Aorta (tissue), 5 donors: ENCODE measurements around the gene REXO4. TPM values are rescaled to one million over a fixed set of nuclear protein-coding genes. Genes with fewer than 3 reads are reported as not detected.

Experiments
- ATAC-seq: fragments of 200-7000 bp; cut with Tn5 transposase; one replicate; pipeline ENCODE4 v1.9.1; 2022; ENCODE audit warnings: moderate library complexity; ENCODE audit not compliant: low FRiP score
- DNase-seq, 2 donors: peaks; one replicate each; pipeline ENCODE4 v3.0.0-alpha.2; 2020
- H3K27ac ChIP-seq, 2 donors: one replicate each; pipeline ENCODE4 v1.5.1; 2013; ENCODE audit warnings: low read length in 2 of 2, mild to moderate bottlenecking in 2 of 2, moderate library complexity in 2 of 2, control low read depth in 1 of 2, inconsistent platforms in 1 of 2, low read depth in 1 of 2
- H3K27me3 ChIP-seq, 2 donors: one replicate each; pipeline ENCODE4 v1.6.1; 2013; ENCODE audit warnings: control low read depth in 1 of 2, low read length in 1 of 2, mild to moderate bottlenecking in 1 of 2, moderate library complexity in 1 of 2; ENCODE audit not compliant: insufficient read depth in 2 of 2, control insufficient read depth in 1 of 2
- H3K36me3 ChIP-seq, 2 donors: one replicate each; pipeline ENCODE4 v1.6.1; 2013; ENCODE audit warnings: control low read depth in 1 of 2, low read length in 1 of 2, mild to moderate bottlenecking in 1 of 2; ENCODE audit not compliant: insufficient read depth in 2 of 2, control insufficient read depth in 1 of 2
- H3K4me1 ChIP-seq, 2 donors: one replicate each; pipeline ENCODE4 v1.6.1; 2013; ENCODE audit warnings: low read length in 2 of 2, control low read depth in 1 of 2, mild to moderate bottlenecking in 1 of 2, moderate library complexity in 1 of 2; ENCODE audit not compliant: insufficient read depth in 2 of 2, control insufficient read depth in 1 of 2
- H3K4me3 ChIP-seq, 2 donors: one replicate each; pipeline ENCODE4 v1.5.1; 2013; ENCODE audit warnings: low read length in 2 of 2, control low read depth in 1 of 2, mild to moderate bottlenecking in 1 of 2
- H3K9me3 ChIP-seq: one replicate; pipeline ENCODE4 v1.6.1; 2013; ENCODE audit warnings: mild to moderate bottlenecking, low read length; ENCODE audit not compliant: control insufficient read depth
- whole genome bisulfite sequencing, 2 donors: extraction: QIAGEN DNeasy Blood & Tissue Kit; methylation state at CpG; one replicate each; pipeline ENCODE4 v1.1.7; 2013; 5-methylcytosine and 5-hydroxymethylcytosine counted together
- intact Hi-C, 2 donors: fragments of 100-400 bp; cut with DNase I; formaldehyde crosslinking; loops; one replicate each; pipeline versions ENCODE4 v1.14.2 to v1.15.0; 2022
- polyA plus RNA-seq, 2 donors: library from polyadenylated mRNA; stranded (reverse); fragments of 200-250 nt; gene quantifications; one replicate each; pipeline ENCODE4 v1.2.3, GENCODE V29; 2013
- total RNA-seq, 2 donors: library from RNA; stranded (reverse); fragmentation: NEBNext Ultra II Directional; extraction: Animal tissue kit (Norgen Biotek cat#: 25700); gene quantifications; one replicate each; pipeline ENCODE4 v1.2.1, GENCODE V29; 2021
- donor health status: healthy with polysubstance abuse.
- donor health status: Bipolar disorder and iron deficiency.
- donor health status: DM: no; HTN: no; CAD: no.
- donor health status: DM: no; HTN: no; CAD: no.
- donor health status: DM: yes; HTN: yes; CAD: no.

Gene REXO4
- total and polyA plus RNA-seq, 4 donors, result 10.8 to 19.1 (median 14.3) TPM

GRCh38 chr9:133443248-133443647 lies 25.4 kb upstream of the REXO4 start:
- intact Hi-C loops, result no loop called here
- H3K4me1 ChIP-seq, result no peaks in the 10 kb centered on the region
- no peak overlapping the region for H3K27ac ChIP-seq
- DNase-seq (no peak), ATAC-seq (no peak)
- 91 to 93% methylated on average over 15 of the region's 15 CpGs for WGBS, 2 donors
- H3K36me3 ChIP-seq, result no peaks in the 10 kb centered on the region
- H3K9me3 ChIP-seq, result no peaks in the 10 kb centered on the region
- H3K27me3 ChIP-seq, result no peaks in the 10 kb centered on the region
- no peak overlapping the region for H3K4me3 ChIP-seq

- DNase-seq, result no peak
- 52 to 55% methylated on average over 5 of the region's 5 CpGs for WGBS, 2 donors
Observed at GRCh38 chr9:133441571-133441970, 23.8 kb upstream of the REXO4 start.

GRCh38 chr9:133440874-133441273 lies 23.1 kb upstream of the REXO4 start:
- no peaks in the 10 kb centered on the region for H3K4me1 ChIP-seq
- WGBS, 2 donors, result 89 to 93% methylated on average over 12 of the region's 12 CpGs

More at GRCh38 chr9:133441571-133441970, 23.8 kb upstream of the REXO4 start:
- no peaks in the 10 kb centered on the region for H3K36me3 ChIP-seq
- H3K4me3 ChIP-seq, result no peak overlapping the region
- intact Hi-C loops, result no loop called here
- no peak for ATAC-seq
- no peaks in the 10 kb centered on the region for H3K4me1 ChIP-seq
- H3K27ac ChIP-seq, result no peak overlapping the region
- H3K27me3 ChIP-seq, result no peaks in the 10 kb centered on the region
- no peaks in the 10 kb centered on the region for H3K9me3 ChIP-seq

GRCh38 chr9:133439337-133439736 lies 21.5 kb upstream of the REXO4 start:
- no peak for DNase-seq
- WGBS, 2 donors, result 82 to 84% methylated on average over 4 of the region's 4 CpGs
- Histone ChIP-seq H3K27me3 (no peaks in the 10 kb centered on the region), H3K4me3 (no peak overlapping the region), H3K27ac (no peak overlapping the region), H3K4me1 (no peaks in the 10 kb centered on the region), H3K36me3 (no peaks in the 10 kb centered on the region), H3K9me3 (no peaks in the 10 kb centered on the region)
- intact Hi-C loops, result no loop called here
- ATAC-seq, result no peak

More at GRCh38 chr9:133440874-133441273, 23.1 kb upstream of the REXO4 start:
- ATAC-seq, result no peak
- Histone ChIP-seq H3K9me3 (no peaks in the 10 kb centered on the region), H3K4me3 (no peak overlapping the region), H3K36me3 (no peaks in the 10 kb centered on the region), H3K27me3 (no peaks in the 10 kb centered on the region), H3K27ac (no peak overlapping the region)
- intact Hi-C loops, result no loop called here
- DNase-seq, result no peak

GRCh38 chr9:133437753-133438531 lies 20.1 kb upstream of the REXO4 start:
- WGBS, 2 donors, result 92 to 94% methylated on average over 20 of the region's 20 CpGs
- DNase-seq, result no peak
- no peaks in the 10 kb centered on the region for H3K4me1 ChIP-seq
- H3K9me3 ChIP-seq, result no peaks in the 10 kb centered on the region
- no peak for ATAC-seq
- intact Hi-C loops, result no loop called here
- no peaks in the 10 kb centered on the region for H3K27me3 ChIP-seq
- no peak overlapping the region for H3K27ac ChIP-seq
- H3K4me3 ChIP-seq, result no peak overlapping the region
- H3K36me3 ChIP-seq, result no peaks in the 10 kb centered on the region

- intact Hi-C loops, result no loop called here
- Histone ChIP-seq H3K4me1 (no peaks in the 10 kb centered on the region), H3K4me3 (no peak overlapping the region), H3K27ac (no peak overlapping the region), H3K9me3 (no peaks in the 10 kb centered on the region), H3K27me3 (no peaks in the 10 kb centered on the region), H3K36me3 (no peaks in the 10 kb centered on the region)
- ATAC-seq (no peak), DNase-seq (no peak)
- 78 to 84% methylated on average over 16 of the region's 16 CpGs for WGBS, 2 donors
Observed at GRCh38 chr9:133436681-133437080, 18.9 kb upstream of the REXO4 start.

- no peaks in the 10 kb centered on the region for H3K4me1 ChIP-seq
- intact Hi-C loops, result no loop called here
- H3K27me3 ChIP-seq, result no peaks in the 10 kb centered on the region
- no peak overlapping the region for H3K27ac ChIP-seq
- no peak for ATAC-seq
- no peak overlapping the region for H3K4me3 ChIP-seq
- no peaks in the 10 kb centered on the region for H3K36me3 ChIP-seq
- H3K9me3 ChIP-seq, result no peaks in the 10 kb centered on the region
- DNase-seq, result no peak
- whole genome bisulfite sequencing, 2 donors, result 85 to 86% methylated on average over 11 of the region's 11 CpGs
Observed at GRCh38 chr9:133433351-133433843, 15.6 kb upstream of the REXO4 start.

GRCh38 chr9:133430244-133430643 lies 12.4 kb upstream of the REXO4 start:
- Histone ChIP-seq H3K4me1 (no peaks in the 10 kb centered on the region), H3K9me3 (no peaks in the 10 kb centered on the region), H3K36me3 (no peaks in the 10 kb centered on the region), H3K27me3 (no peaks in the 10 kb centered on the region), H3K4me3 (no peak overlapping the region), H3K27ac (no peak overlapping the region)
- DNase-seq (no peak), ATAC-seq (no peak)
- 95 to 100% methylated on average over 1 of the region's 1 CpG for WGBS, 2 donors
- intact Hi-C loops, result no loop called here

GRCh38 chr9:133429641-133430161 lies 11.9 kb upstream of the REXO4 start:
- DNase-seq, result no peak
- Histone ChIP-seq H3K4me1 (no peaks in the 10 kb centered on the region), H3K27me3 (no peaks in the 10 kb centered on the region), H3K27ac (no peak overlapping the region), H3K36me3 (no peaks in the 10 kb centered on the region), H3K4me3 (no peak overlapping the region), H3K9me3 (no peaks in the 10 kb centered on the region)
- 23 to 24% methylated on average over 49 of the region's 49 CpGs for WGBS, 2 donors
- intact Hi-C loops, result no loop called here
- ATAC-seq, result peak; percentile 39
